CD14-positive monocyte (primary cell): ENCODE measurements around the gene RAI2. TPM values are rescaled to one million over a fixed set of nuclear protein-coding genes. Genes with fewer than 3 reads are reported as not detected.

Experiments
- DNase-seq, 3 donors: peaks; one replicate each; pipeline ENCODE4 v3.0.0-alpha.2; 2011 to 2022
- H2AFZ ChIP-seq: 2 replicates; pipeline ENCODE4 v1.6.0; 2012; ENCODE audit warnings: mild to moderate bottlenecking, low read depth, low read length, inconsistent platforms; ENCODE audit not compliant: insufficient read depth, poor library complexity, severe bottlenecking
- H3K27ac ChIP-seq, 2 donors: 1 replicate in 1 of 2; 2 replicates in 1 of 2; pipeline ENCODE4 v1.5.1; 2012 to 2013; ENCODE audit warnings: low read length in 2 of 2, control low read depth in 1 of 2, inconsistent platforms in 1 of 2, low read depth in 1 of 2, mild to moderate bottlenecking in 1 of 2
- H3K27me3 ChIP-seq, 2 donors: one replicate each; pipeline versions ENCODE4 v1.6.0 to v1.6.1; 2011 to 2013; ENCODE audit warnings: low read length in 2 of 2; ENCODE audit not compliant: control insufficient read depth in 2 of 2, insufficient read depth in 2 of 2
- H3K36me3 ChIP-seq, 2 donors: replicated peaks in 1 of 2; 1 replicate in 1 of 2; 2 replicates in 1 of 2; pipeline versions ENCODE4 v1.5.1 to v1.6.1; 2012 to 2013; ENCODE audit warnings: low read length in 2 of 2, control low read depth in 1 of 2, inconsistent platforms in 1 of 2, mild to moderate bottlenecking in 1 of 2; ENCODE audit not compliant: insufficient read depth in 2 of 2, control insufficient read depth in 1 of 2
- H3K4me1 ChIP-seq, 2 donors: 1 replicate in 1 of 2; 2 replicates in 1 of 2; pipeline versions ENCODE4 v1.5.1 to v1.6.1; 2012 to 2013; ENCODE audit warnings: low read length in 2 of 2, control low read depth in 1 of 2, inconsistent platforms in 1 of 2, mild to moderate bottlenecking in 1 of 2, moderate library complexity in 1 of 2; ENCODE audit not compliant: insufficient read depth in 2 of 2, control insufficient read depth in 1 of 2
- H3K4me2 ChIP-seq: replicated peaks from 2 replicates; pipeline ENCODE3; 2012; ENCODE audit warnings: low read length, moderate library complexity, mild to moderate bottlenecking; ENCODE audit not compliant: poor library complexity, severe bottlenecking; ENCODE audit errors: extremely low read depth
- H3K4me3 ChIP-seq, 3 experiments: fragments of 200-600 bp in 1 of 3; sonication (generic) in 1 of 3; replicated peaks in 1 of 3; 1 replicate in 2 of 3; 2 replicates in 1 of 3; pipeline ENCODE4 v1.5.1; 2011 to 2013; ENCODE audit warnings: low read length in 3 of 3, mild to moderate bottlenecking in 3 of 3, control low read depth in 2 of 3, low read depth in 2 of 3, inconsistent platforms in 1 of 3, moderate library complexity in 1 of 3
- H3K79me2 ChIP-seq: 2 replicates; pipeline ENCODE4 v1.6.0; 2012; ENCODE audit warnings: mild to moderate bottlenecking, control low read depth, inconsistent platforms, low read length, moderate library complexity; ENCODE audit not compliant: insufficient read depth
- H3K9ac ChIP-seq: 2 replicates; pipeline ENCODE4 v1.6.0; 2017; ENCODE audit warnings: low read length, mild to moderate bottlenecking; ENCODE audit not compliant: insufficient read depth, poor library complexity, severe bottlenecking
- H3K9me3 ChIP-seq, 2 donors: replicated peaks in 1 of 2; 1 replicate in 1 of 2; 2 replicates in 1 of 2; pipeline versions ENCODE4 v1.5.1 to v1.6.1; 2012 to 2013; ENCODE audit warnings: low read length in 2 of 2, control low read depth in 1 of 2; ENCODE audit not compliant: control insufficient read depth in 1 of 2, insufficient read depth in 1 of 2
- H4K20me1 ChIP-seq: 2 replicates; pipeline ENCODE4 v1.6.0; 2012; ENCODE audit warnings: mild to moderate bottlenecking, low read length, control low read depth, moderate library complexity; ENCODE audit not compliant: insufficient read depth
- H3K27ac Mint-ChIP-seq, 7 donors: one replicate each; pipeline ENCODE4 v1.8.0; 2020; ENCODE audit warnings: mild to moderate bottlenecking in 7 of 7, mixed read lengths in 7 of 7, moderate library complexity in 6 of 7, inconsistent platforms in 2 of 7
- H3K27me3 Mint-ChIP-seq, 3 donors: one replicate each; pipeline ENCODE4 v1.8.0; 2021 to 2022; ENCODE audit warnings: low read depth in 3 of 3, mild to moderate bottlenecking in 3 of 3, mixed read lengths in 3 of 3, moderate library complexity in 3 of 3, inconsistent platforms in 1 of 3
- H3K36me3 Mint-ChIP-seq, 2 donors: one replicate each; pipeline ENCODE4 v1.8.0; 2020; ENCODE audit warnings: mixed read lengths in 2 of 2, inconsistent platforms in 1 of 2, mild to moderate bottlenecking in 1 of 2
- H3K4me1 Mint-ChIP-seq: one replicate; pipeline ENCODE4 v1.8.0; 2020; ENCODE audit warnings: mild to moderate bottlenecking, mixed read lengths
- H3K4me3 Mint-ChIP-seq, 2 donors: one replicate each; pipeline ENCODE4 v1.8.0; 2020; ENCODE audit warnings: mild to moderate bottlenecking in 2 of 2, mixed read lengths in 2 of 2, moderate library complexity in 1 of 2
- H3K9me3 Mint-ChIP-seq, 7 donors: one replicate each; pipeline ENCODE4 v1.8.0; 2020 to 2022; ENCODE audit warnings: mixed read lengths in 7 of 7, mild to moderate bottlenecking in 6 of 7, moderate library complexity in 6 of 7, inconsistent platforms in 2 of 7
- WGBS: methylation state at CpG from one replicate; pipeline ENCODE4 v1.1.5; 2013; ENCODE audit warnings: missing lambda C conversion rate; ENCODE audit not compliant: insufficient coverage; 5-methylcytosine and 5-hydroxymethylcytosine counted together
- intact Hi-C, 2 donors: fragments of 100-400 bp; cut with micrococcal nuclease; formaldehyde crosslinking; loops; one replicate each; pipeline versions ENCODE4 v1.15.0 to v1.15.1; 2023
- polyA plus RNA-seq, 3 donors: library from polyadenylated mRNA; depleted of rRNA in 1 of 3; unstranded in 2 of 3; stranded (reverse) in 1 of 3; fragments of 300-500 nt in 2 of 3; fragments of >200 nt in 1 of 3; fragmentation: Illumina TruSeq in 2 of 3; gene quantifications; 1 replicate in 2 of 3; 2 replicates in 1 of 3; pipeline ENCODE4 v1.2.3, GENCODE V29; 2012 to 2021
- TF ChIP-seq, protein P1 (sequence below): fragments of 200-600 bp; IDR thresholded peaks from one replicate; pipeline ENCODE4 v1.8.0; 2022; ENCODE audit warnings: antibody characterized with exemption, mild to moderate bottlenecking

RAI2 gene
- polyA plus RNA-seq, 3 donors = not detected

DNA sequence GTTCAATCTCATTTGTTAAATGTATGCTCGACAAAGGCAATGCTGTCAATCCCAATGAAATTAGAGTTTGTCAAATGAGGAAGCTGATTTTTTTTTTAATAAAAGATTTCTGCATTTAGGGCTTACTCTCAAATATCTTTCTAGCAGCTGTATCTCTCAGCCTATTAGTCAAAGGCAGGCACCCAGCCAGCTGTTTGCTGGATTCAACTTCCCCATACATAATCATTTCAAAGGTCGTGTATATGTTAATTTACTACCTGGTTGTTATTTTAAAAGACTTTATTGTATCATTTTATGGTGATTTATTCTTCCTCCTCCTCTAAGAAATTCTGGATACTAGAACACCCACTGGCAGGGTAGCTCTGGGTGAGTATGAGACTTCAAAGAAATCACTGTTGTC lies 27.1 kb downstream of the RAI2 start:
- H3K27me3 Mint-ChIP-seq = peaks cover 5 to 9% (median 8%) of the 10 kb centered on the region in 3 donors
- Histone ChIP-seq H3K27me3 (no peaks in the 10 kb centered on the region), H2AFZ (no peak overlapping the region), H3K36me3 (no peaks in the 10 kb centered on the region), H3K9me3 (no peaks in the 10 kb centered on the region), H3K9ac (no peak overlapping the region), H3K4me2 (no peak overlapping the region), H3K79me2 (no peaks in the 10 kb centered on the region), H3K27ac (no peak overlapping the region), H3K4me3 (no peak overlapping the region), H3K4me1 (no peaks in the 10 kb centered on the region), H4K20me1 (no peaks in the 10 kb centered on the region)
- no peaks in the 10 kb centered on the region for H3K9me3 Mint-ChIP-seq
- no CpG with 5 or more reads among the region's 2 CpGs for WGBS
- H3K4me1 Mint-ChIP-seq = peaks cover 16% of the 10 kb centered on the region
- H3K4me3 Mint-ChIP-seq = no peak overlapping the region
- DNase-seq = no peak
- intact Hi-C loops = no loop called here
- H3K36me3 Mint-ChIP-seq = no peaks in the 10 kb centered on the region
- TF ChIP-seq, protein P1, sequence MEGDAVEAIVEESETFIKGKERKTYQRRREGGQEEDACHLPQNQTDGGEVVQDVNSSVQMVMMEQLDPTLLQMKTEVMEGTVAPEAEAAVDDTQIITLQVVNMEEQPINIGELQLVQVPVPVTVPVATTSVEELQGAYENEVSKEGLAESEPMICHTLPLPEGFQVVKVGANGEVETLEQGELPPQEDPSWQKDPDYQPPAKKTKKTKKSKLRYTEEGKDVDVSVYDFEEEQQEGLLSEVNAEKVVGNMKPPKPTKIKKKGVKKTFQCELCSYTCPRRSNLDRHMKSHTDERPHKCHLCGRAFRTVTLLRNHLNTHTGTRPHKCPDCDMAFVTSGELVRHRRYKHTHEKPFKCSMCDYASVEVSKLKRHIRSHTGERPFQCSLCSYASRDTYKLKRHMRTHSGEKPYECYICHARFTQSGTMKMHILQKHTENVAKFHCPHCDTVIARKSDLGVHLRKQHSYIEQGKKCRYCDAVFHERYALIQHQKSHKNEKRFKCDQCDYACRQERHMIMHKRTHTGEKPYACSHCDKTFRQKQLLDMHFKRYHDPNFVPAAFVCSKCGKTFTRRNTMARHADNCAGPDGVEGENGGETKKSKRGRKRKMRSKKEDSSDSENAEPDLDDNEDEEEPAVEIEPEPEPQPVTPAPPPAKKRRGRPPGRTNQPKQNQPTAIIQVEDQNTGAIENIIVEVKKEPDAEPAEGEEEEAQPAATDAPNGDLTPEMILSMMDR = no peak
- no peak overlapping the region for H3K27ac Mint-ChIP-seq

DNA sequence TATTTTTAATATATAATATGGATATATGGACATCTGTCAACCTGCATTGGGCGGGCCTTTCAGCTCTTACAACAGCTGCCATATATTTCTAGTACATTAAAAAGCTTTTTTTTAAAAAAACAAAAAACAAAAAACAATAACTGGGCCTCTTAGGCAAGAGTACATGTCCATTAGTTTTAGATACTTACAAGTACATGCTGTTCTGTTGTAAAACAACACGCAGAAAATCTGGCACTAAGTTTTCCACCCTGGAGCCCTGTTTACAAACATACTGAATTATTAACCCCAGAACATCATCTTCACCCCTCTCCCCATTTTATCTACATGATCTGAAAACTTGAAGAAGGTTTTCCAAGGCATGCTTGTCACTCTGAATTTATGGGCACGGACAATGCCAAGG lies 29.8 kb downstream of the RAI2 start:
- H3K9me3 ChIP-seq = peaks cover 3 to 8% of the 10 kb centered on the region in 2 donors
- no peak overlapping the region for H2AFZ ChIP-seq
- Mint-ChIP-seq H3K27ac (no peak overlapping the region), H3K4me3 (no peak overlapping the region), H3K36me3 (no peaks in the 10 kb centered on the region), H3K9me3 (peaks cover 3 to 5% (median 3%) of the 10 kb centered on the region in 7 donors), H3K4me1 (peaks cover 16% of the 10 kb centered on the region), H3K27me3 (peaks cover 2 to 9% (median 2%) of the 10 kb centered on the region in 3 donors)
- no peak overlapping the region for H3K27ac ChIP-seq
- no peak overlapping the region for H3K4me2 ChIP-seq
- 100% methylated on average over 1 of the region's 3 CpGs for WGBS
- H3K9ac ChIP-seq = no peak overlapping the region
- H3K36me3 ChIP-seq = no peaks in the 10 kb centered on the region
- H3K4me3 ChIP-seq = no peak overlapping the region
- no peak for DNase-seq
- no peaks in the 10 kb centered on the region for H3K27me3 ChIP-seq
- TF ChIP-seq, protein P1 = no peak
- no peaks in the 10 kb centered on the region for H3K79me2 ChIP-seq
- intact Hi-C loops = no loop called here
- H4K20me1 ChIP-seq = no peaks in the 10 kb centered on the region
- H3K4me1 ChIP-seq = no peaks in the 10 kb centered on the region
